GM21367 (cell line): ENCODE data around the gene IER3IP1.
"Not testable (repeated sequence)": the region's sequence is repeated elsewhere in the genome, so short reads cannot be mapped to it uniquely, and the experiment has no call there.

ENCODE experiments used
- ATAC-seq: cut with Tn5 transposase; IDR thresholded peaks from one replicate; pipeline ENCODE4 v1.9.1; 2021; ENCODE audit not compliant: unreplicated experiment

The IER3IP1 gene

GRCh38 chr18:47160256-47160655 is 15.9 kb downstream of the IER3IP1 start:
- no peak for ATAC-seq

- not testable (repeated sequence) for ATAC-seq
These were observed 17.8 kb downstream of the IER3IP1 start for GRCh38 chr18:47158404-47158803.

GRCh38 chr18:47151439-47151838 is 24.7 kb downstream of the IER3IP1 start:
- no peak for ATAC-seq

GRCh38 chr18:47150824-47151366 is 25.3 kb downstream of the IER3IP1 start:
- peak; percentile 5 for ATAC-seq

- ATAC-seq: peak; percentile 83
These were observed 25.9 kb downstream of the IER3IP1 start, which contains the start of gene HDHD2 for GRCh38 chr18:47150029-47150823. Gene HDHD2, minus strand, starts transcription at chr18:47150500. Its CDS starts 14,061 bp downstream, at chr18:47136439.

GRCh38 chr18:47149457-47150028 is 26.6 kb downstream of the IER3IP1 start:
- no peak for ATAC-seq

GRCh38 chr18:47146206-47146605 is 30.0 kb downstream of the IER3IP1 start:
- no peak for ATAC-seq

- no peak for ATAC-seq
These were observed 32.2 kb downstream of the IER3IP1 start for GRCh38 chr18:47143899-47144485.

- no peak for ATAC-seq
These were observed 33.0 kb downstream of the IER3IP1 start for GRCh38 chr18:47143153-47143552.

- ATAC-seq: no peak
These were observed 34.9 kb downstream of the IER3IP1 start for GRCh38 chr18:47141289-47141688.

- no peak for ATAC-seq
These were observed 55.0 kb downstream of the IER3IP1 start for GRCh38 chr18:47121146-47121545.

GRCh38 chr18:47120428-47120827 is 55.7 kb downstream of the IER3IP1 start:
- no peak for ATAC-seq

GRCh38 chr18:47118981-47119380 is 57.2 kb downstream of the IER3IP1 start:
- ATAC-seq: no peak

- no peak for ATAC-seq
These were observed 61.0 kb downstream of the IER3IP1 start for GRCh38 chr18:47115205-47115604.

GRCh38 chr18:47113796-47114540 is 62.2 kb downstream of the IER3IP1 start:
- ATAC-seq: no peak

GRCh38 chr18:47110492-47111274 is 65.5 kb downstream of the IER3IP1 start:
- ATAC-seq: no peak

- no peak for ATAC-seq
These were observed 66.4 kb downstream of the IER3IP1 start for GRCh38 chr18:47109720-47110119.

GRCh38 chr18:47108998-47109405 is 67.2 kb downstream of the IER3IP1 start:
- no peak for ATAC-seq

GRCh38 chr18:47108373-47108772 is 67.8 kb downstream of the IER3IP1 start:
- ATAC-seq: no peak
